GM18499 (cell line): ENCODE results near the gene NCAPD3.
"Not testable (repeated sequence)": the region's sequence is repeated elsewhere in the genome, so short reads cannot be mapped to it uniquely, and the experiment has no call there.

Source experiments
- ATAC-seq: cut with Tn5 transposase; IDR thresholded peaks from one replicate; pipeline ENCODE4 v1.9.1; 2021; ENCODE audit warnings: moderate number of reproducible peaks; ENCODE audit not compliant: insufficient read depth, unreplicated experiment

NCAPD3 gene

GRCh38 chr11:134223836-134224709 lies at the start of gene NCAPD3, which contains the start of gene VPS26B:
Gene NCAPD3, minus strand, starts transcription at chr11:134223967. Its CDS starts 41 bp downstream, at chr11:134223926.
Gene VPS26B, plus strand, starts transcription at chr11:134224671. Its CDS starts 452 bp downstream, at chr11:134225123.
- ATAC-seq: peak; percentile 41

- no peak for ATAC-seq
Measured at GRCh38 chr11:134273317-134273712, 49.5 kb upstream of the NCAPD3 start.

GRCh38 chr11:134272381-134273316 lies 48.9 kb upstream of the NCAPD3 start:
- no peak for ATAC-seq

- no peak for ATAC-seq
Measured at GRCh38 chr11:134271978-134272377, 48.2 kb upstream of the NCAPD3 start.

- ATAC-seq: no peak
Measured at GRCh38 chr11:134270250-134270714, 46.5 kb upstream of the NCAPD3 start.

GRCh38 chr11:134267966-134268365 lies 44.2 kb upstream of the NCAPD3 start:
- no peak for ATAC-seq

GRCh38 chr11:134267461-134267860 lies 43.7 kb upstream of the NCAPD3 start:
- no peak for ATAC-seq

- ATAC-seq: no peak
Measured at GRCh38 chr11:134266841-134267251, 43.1 kb upstream of the NCAPD3 start.

- no peak for ATAC-seq
Measured at GRCh38 chr11:134266440-134266839, 42.7 kb upstream of the NCAPD3 start.

- ATAC-seq: no peak
Measured at GRCh38 chr11:134264966-134265764, 41.4 kb upstream of the NCAPD3 start.

- ATAC-seq: no peak
Measured at GRCh38 chr11:134261626-134262488, 38.1 kb upstream of the NCAPD3 start.

- ATAC-seq: no peak
Measured at GRCh38 chr11:134260983-134261382, 37.2 kb upstream of the NCAPD3 start.

GRCh38 chr11:134260503-134260902 lies 36.7 kb upstream of the NCAPD3 start:
- no peak for ATAC-seq

- ATAC-seq: no peak
Measured at GRCh38 chr11:134258577-134258976, 34.8 kb upstream of the NCAPD3 start.

- ATAC-seq: no peak
Measured at GRCh38 chr11:134257101-134257500, 33.3 kb upstream of the NCAPD3 start.

GRCh38 chr11:134255184-134255561 lies 31.4 kb upstream of the NCAPD3 start:
- not testable (repeated sequence) for ATAC-seq

- ATAC-seq: no peak
Measured at GRCh38 chr11:134254433-134255183, 30.8 kb upstream of the NCAPD3 start.
